Measurements from ENCODE around the gene TAF1B.
A peak's percentile ranks its signal among the peaks of the same experiment; 100 is the strongest.

Gene TAF1B

GRCh38 chr2:9813312-9814128, 29.8 kb upstream of the TAF1B start:
- peak; percentile 93 for TF ChIP-seq CTCF (IDR thresholded peaks at IDR 0.05; ENCODE audit: low read depth, low read length)
- H3K4me3 ChIP-seq (replicated peaks in 1 of 2; ENCODE audit: low read depth in 2 of 2, low read length in 2 of 2), result no peak overlapping the region

GRCh38 chr2:9814129-9814868, 29.0 kb upstream of the TAF1B start:
- no peak for DNase-seq (ENCODE audit: low read depth in 2 of 2)
- H3K4me3 ChIP-seq (replicated peaks in 1 of 2; ENCODE audit: low read depth in 2 of 2, low read length in 2 of 2), result no peak overlapping the region
- no peak for TF ChIP-seq CTCF (IDR thresholded peaks at IDR 0.05; ENCODE audit: low read depth, low read length)

More at GRCh38 chr2:9813312-9814128, 29.8 kb upstream of the TAF1B start:
- peak; percentile 68 to 69 for DNase-seq (ENCODE audit: low read depth in 2 of 2)

GRCh38 chr2:9815076-9815475, 28.2 kb upstream of the TAF1B start:
- no peak for TF ChIP-seq CTCF (IDR thresholded peaks at IDR 0.05; ENCODE audit: low read depth, low read length)
- no peak for DNase-seq (ENCODE audit: low read depth in 2 of 2)
- no peak overlapping the region for H3K4me3 ChIP-seq (replicated peaks in 1 of 2; ENCODE audit: low read depth in 2 of 2, low read length in 2 of 2)

- H3K4me3 ChIP-seq (replicated peaks in 1 of 2; ENCODE audit: low read depth in 2 of 2, low read length in 2 of 2), result no peak overlapping the region
- no peak for TF ChIP-seq CTCF (IDR thresholded peaks at IDR 0.05; ENCODE audit: low read depth, low read length)
- no peak for DNase-seq (ENCODE audit: low read depth in 2 of 2)
Observed at GRCh38 chr2:9815844-9816279, 27.4 kb upstream of the TAF1B start.

- peak in 1 of 2 donors; percentile 26 for DNase-seq (ENCODE audit: low read depth in 2 of 2)
- no peak overlapping the region for H3K4me3 ChIP-seq (replicated peaks in 1 of 2; ENCODE audit: low read depth in 2 of 2, low read length in 2 of 2)
- no peak for TF ChIP-seq CTCF (IDR thresholded peaks at IDR 0.05; ENCODE audit: low read depth, low read length)
Observed at GRCh38 chr2:9818097-9818496, 25.2 kb upstream of the TAF1B start.

GRCh38 chr2:9819551-9819950, 23.7 kb upstream of the TAF1B start:
- no peak for TF ChIP-seq CTCF (IDR thresholded peaks at IDR 0.05; ENCODE audit: low read depth, low read length)
- no peak overlapping the region for H3K4me3 ChIP-seq (replicated peaks in 1 of 2; ENCODE audit: low read depth in 2 of 2, low read length in 2 of 2)
- no peak for DNase-seq (ENCODE audit: low read depth in 2 of 2)

All from cardiac fibroblast (primary cell).